Hematopoietic multipotent progenitor cell treated with erythropoietin and hydrocortisone succinate and interleukin-3 and kit ligand, for 8 days (in vitro differentiated cells): Measurements from ENCODE around the gene PAX4.

ENCODE experiments used
- DNase-seq: peaks from one replicate; pipeline ENCODE4 v3.0.0-alpha.2; 2015

Gene PAX4

GRCh38 chr7:127618042-127618441 lies at the start of gene PAX4:
TSS of gene PAX4 (minus strand) at chr7:127618142. CDS start at chr7:127615928, 2,214 bp downstream.
- no peak for DNase-seq

DNA sequence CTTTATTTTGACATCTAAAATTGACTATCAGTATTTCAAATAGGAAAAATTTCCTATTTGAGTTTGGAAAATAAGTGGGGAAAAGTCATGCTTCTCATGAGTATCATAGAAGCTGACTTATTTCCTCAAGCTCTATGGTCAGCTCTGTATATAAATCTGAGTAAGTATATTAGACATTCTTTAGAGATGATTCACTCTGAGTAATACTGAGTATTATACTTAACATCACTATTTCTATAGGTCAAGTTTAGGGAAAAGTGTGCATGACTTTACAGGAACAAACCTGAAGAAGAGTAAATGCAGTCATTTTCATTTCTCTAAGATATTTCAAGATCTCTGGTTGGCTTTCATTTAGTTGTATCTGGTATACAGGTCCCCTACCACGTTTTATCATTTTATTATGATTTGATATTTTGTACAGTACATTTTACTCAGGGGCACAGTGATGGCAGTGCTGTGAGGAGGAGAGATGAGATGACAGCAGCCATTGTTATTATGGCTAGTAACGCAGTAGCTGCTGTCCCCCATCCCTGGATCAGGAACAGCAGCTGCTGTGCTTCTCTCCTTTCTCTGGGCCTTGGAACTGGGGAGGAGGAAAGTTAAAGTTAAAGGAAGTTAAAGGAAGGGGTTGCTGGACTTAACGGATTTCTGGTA lies 49.2 kb upstream of the PAX4 start:
- no peak for DNase-seq

DNA sequence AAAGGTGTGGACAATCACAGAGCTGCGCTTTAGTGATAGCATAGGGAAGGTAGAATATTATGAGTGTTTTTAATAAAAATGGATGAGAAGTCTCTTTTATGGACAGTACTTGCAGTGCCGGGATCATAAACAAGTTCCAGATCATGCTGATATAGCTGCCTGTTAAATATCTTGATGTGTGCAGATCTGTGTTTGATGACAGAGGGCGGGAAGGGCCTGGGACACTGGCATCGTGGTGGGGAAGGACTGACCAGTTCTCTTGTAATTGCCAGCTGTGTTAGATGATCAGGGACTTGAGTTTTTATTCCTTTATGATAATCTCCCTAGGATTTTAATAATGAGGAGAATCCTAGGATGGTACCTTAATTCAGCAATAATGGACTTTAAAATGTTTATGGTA lies 48.7 kb upstream of the PAX4 start:
- DNase-seq: no peak

DNA sequence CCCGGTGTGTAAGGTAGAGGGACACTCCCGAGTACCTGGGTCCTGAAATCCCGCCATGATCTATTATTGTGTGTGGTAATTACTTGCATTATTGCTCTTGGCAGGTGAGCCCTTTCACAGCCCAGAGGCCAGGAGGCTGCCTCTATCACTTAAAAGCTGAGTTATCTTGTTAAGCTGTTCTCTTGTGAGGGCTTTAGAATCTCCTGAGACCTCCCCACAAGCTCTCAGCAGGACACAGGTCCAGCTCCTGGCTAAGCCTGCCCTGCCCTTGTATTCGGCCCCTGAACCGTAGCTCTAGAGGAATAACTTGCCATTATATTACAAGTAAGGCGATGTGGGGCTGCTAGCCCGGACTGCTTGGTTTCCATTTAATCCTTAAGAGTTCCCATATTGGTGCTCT lies 48.0 kb upstream of the PAX4 start:
- no peak for DNase-seq

DNA sequence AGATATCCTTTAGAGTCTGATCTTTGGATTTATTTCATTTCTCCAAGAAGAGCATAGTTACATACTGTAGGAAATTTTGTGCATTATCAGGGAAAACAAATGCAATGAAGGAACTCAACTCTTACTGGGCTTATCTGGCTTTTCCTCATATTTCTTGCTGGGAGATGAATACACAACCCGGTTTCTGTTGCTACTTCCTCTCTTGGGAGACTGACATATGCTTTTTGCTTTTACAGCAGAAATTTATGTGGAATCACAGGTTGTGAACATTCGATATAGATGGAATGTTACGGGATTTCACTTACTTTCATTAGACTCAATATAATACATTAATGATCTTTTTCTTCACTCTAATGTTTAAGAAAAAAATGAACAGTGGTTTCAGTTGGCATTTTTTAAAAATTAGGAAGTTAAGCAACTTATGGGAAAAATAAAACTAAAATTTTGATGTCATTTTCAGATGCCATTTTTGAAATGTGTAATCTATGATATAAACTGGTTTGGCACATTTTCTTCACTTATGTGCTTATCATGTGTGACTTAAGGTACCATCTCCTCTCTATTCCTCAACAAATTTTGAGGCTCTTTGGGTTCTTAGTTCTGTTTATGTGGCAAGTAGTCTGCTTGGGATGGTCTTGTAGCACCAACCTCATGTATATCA lies 41.2 kb upstream of the PAX4 start:
- DNase-seq: no peak

- no peak for DNase-seq
These were observed 39.6 kb upstream of the PAX4 start for GRCh38 chr7:127657500-127657899.

DNA sequence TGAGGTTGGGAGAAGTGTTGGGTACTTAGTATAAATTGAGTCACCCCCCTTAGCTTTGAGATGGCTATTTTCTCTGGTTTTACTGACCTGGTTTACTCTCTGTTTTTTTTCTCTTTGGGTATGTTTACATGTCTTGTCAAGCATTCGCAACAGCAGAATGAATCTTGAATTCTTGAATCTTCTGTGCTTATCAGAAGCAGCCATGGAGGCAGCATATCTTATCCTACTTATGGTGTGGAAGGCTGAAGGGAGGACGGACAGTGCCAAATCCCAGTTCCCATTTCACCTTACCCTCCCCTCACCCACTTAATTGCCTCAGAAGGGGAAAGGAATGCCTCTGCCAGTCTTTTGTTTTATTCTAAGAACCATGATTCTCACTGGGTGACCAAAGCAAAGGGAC lies 37.8 kb upstream of the PAX4 start:
- DNase-seq: peak; percentile 30

- no peak for DNase-seq
These were observed 36.8 kb upstream of the PAX4 start for GRCh38 chr7:127654404-127655394.

GRCh38 chr7:127653396-127653795 lies 35.5 kb upstream of the PAX4 start:
- DNase-seq: no peak

GRCh38 chr7:127652333-127653248 lies 34.6 kb upstream of the PAX4 start:
- DNase-seq: peak; percentile 67

DNA sequence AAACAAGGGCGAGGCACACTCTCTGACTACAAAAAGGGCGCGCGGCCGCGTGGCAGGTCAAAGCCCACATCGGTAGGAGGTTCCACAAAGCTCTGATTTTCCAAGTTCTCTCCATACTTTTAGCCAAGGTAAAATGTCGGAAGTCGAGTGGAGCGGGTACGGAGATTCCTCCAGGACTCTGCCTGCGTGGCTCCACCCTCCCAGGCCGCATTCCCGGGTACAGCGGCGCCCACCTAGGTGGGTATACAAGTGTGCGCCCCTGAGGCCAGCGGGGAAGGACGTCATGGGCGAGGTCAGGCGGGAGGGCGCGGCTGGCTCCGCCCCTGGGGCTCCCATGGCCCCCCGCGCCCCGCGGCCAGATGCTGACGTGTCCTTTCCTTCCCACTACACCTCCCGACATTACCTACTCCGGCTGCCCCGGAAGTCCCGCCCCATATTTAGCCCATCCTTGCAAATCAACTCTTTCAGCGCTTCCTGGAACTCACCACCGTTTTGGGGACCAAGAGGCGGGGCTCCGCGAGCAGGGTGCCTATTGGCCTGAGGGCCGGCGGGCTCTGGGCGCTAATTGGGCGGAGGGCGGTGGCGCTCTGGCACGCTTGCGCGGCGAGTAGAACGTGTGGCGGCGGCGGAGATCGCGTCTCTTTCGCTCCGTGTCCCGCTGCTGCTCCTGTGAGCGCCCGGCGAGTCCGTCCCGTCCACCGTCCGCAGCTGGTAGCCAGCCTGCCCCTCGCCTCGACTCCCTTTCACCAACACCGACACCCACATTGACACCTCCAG lies 33.8 kb upstream of the PAX4 start, which contains the start of gene SND1:
Gene SND1, plus strand, starts transcription at position 639 of the 777 bp plus-strand sequence. CDS start 180 bp downstream, outside the sequence.
- peak; percentile 99 for DNase-seq

DNA sequence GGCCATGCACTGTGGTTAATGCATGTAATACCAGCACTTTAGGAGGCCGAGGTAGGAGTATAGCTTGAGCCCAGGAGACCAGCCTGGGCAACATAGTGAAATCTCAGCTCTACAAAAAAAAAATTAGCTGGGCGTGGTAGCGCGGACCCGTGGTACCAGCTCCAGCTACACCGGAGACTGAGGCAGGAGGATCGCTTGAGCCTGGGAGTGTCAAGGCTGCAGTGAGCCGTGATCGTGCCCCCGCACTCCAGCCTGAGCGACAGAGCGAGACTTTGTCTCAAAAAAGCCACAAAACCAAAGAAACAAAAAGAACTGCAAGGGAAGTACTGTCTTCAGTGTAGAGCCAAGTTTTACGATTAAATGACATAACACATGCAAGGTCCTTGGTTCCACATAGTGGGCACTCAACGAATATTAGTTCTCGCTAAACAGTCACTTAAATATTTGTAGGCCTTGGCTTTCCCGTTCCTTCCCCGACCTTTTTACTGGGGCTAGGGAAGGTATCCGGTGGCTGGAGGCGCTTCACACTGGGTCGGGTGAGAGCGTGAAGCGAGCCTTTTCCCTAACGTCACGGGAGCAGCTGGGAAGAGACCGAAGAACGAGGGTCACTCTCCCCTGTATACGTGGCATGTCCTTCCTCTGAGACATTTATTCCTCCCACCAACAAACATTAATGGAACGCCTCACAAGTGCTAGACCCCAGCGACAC lies 33.1 kb upstream of the PAX4 start:
- peak; percentile 23 for DNase-seq

GRCh38 chr7:127648986-127649385 lies 31.0 kb upstream of the PAX4 start:
- DNase-seq: no peak

- no peak for DNase-seq
These were observed 29.7 kb upstream of the PAX4 start for GRCh38 chr7:127647636-127648035.

- no peak for DNase-seq
These were observed 26.5 kb upstream of the PAX4 start for GRCh38 chr7:127644484-127644883.

DNA sequence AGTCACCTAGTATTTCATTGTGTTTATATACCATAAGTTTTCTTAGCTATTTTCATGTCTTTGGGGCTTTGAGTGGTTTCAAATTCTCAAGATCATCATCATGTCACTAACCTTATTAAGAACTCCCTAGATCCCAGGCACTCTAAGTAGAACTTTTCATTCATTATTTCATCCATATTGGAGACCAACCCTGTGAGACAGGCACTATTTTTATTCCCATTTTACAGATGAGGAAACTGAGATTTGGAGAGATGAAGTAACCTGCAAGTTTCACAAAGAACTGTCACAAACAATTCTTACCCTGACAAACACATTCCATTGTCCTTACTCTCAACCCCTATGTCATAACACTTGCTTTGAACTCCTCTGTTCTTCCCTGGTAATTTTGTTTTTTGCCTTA lies 20.3 kb upstream of the PAX4 start:
- DNase-seq: no peak

- DNase-seq: no peak
These were observed 17.8 kb upstream of the PAX4 start for GRCh38 chr7:127635659-127636285.

- no peak for DNase-seq
These were observed 14.5 kb upstream of the PAX4 start for GRCh38 chr7:127632276-127632910.

DNA sequence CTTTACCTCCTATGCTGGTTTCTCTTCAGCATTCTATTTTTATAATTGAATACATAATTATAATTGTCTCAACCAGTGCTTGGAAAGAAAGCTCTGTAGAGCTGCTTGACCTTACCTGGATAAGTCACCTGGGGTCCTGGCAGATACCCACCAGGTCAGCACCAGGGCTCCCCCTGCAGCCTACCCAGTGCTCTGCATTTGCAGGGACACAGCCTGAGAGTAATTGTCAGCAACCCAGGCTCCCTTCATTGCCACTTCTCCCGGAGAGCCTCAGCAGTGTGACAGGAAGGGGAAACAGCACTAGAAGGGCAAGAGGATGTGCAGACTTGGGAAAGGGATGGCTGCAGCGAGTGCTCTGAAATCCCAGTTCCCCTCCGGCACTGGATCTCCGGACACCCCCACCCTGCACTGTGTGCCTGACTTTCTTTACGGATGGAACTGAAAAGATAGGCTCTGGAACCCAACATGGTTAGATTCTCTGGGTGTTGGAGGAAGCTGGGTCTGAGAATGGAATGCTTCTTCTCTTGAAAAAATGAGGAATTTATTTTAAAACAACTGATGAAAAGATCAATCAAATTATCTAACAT lies 11.4 kb upstream of the PAX4 start:
- no peak for DNase-seq
